ENCODE results near the gene PVALB. TPM values are rescaled to one million over a fixed set of nuclear protein-coding genes. Genes with fewer than 3 reads are reported as not detected.

PVALB gene
- polyA plus RNA-seq, 3 donors: 0.65 TPM; not detected in 2

DNA sequence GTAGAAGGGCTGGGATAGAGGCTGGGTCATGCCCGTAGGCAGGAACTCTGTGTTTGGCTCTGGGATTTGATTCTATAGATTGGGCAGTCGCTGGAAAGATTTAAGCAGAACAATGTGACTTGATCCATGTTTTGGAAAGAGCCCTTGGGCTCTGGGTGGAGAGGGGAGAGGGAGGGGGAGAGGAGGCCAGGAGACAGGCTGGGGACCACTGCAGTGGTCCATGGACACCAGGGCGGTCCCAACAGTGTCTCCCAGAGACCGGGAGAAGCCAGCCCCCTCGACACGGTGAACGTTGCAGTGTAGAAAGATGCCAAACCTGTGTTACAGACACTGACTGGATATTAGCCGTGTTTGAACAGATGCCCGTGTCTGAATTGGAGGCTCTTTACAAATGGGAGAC, 19.5 kb downstream of the PVALB start:
- 98% methylated on average over 7 of the region's 9 CpGs for WGBS (ENCODE audit: insufficient coverage)
- intact Hi-C loops (cut with micrococcal nuclease): no loop called here

DNA sequence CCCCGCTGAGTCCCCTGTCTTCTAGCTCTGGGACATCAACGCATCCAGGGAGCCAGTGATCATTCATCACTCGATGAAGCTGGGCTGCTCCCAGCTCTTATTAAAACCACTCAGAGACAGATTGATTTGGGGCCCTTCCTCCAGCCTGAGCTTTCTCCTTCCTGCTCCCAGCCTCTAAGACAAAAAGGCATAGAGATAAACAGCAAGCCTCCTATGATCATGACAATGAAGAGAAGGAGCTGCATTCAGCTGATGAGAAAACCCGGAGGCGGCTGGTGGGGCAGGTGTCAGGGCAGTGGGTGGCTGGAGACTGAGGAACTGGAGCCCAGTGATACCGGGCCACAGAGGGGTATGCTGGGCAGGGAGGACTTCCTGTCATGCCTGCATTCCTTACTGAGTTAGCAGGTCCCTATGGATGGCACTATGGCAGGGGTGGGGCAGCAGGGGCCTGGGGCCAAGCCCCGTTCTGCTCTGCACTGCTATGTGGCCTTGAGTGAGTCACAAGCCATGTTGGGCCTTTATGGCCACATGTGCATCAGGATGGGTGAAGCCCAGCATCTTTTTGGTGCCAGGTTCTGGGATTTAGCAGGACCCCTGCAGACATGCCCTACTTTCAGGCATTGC, 20.2 kb downstream of the PVALB start:
- WGBS (ENCODE audit: insufficient coverage): 90% methylated on average over 7 of the region's 7 CpGs
- Mint-ChIP-seq H3K27me3 (ENCODE audit: low read depth in 3 of 3) (peaks cover 10 to 16% (median 12%) of the 10 kb centered on the region in 3 donors), H3K27ac (no peak overlapping the region), H3K9me3 (no peaks in the 10 kb centered on the region), H3K4me3 (no peak overlapping the region), H3K4me1 (peaks cover 4% of the 10 kb centered on the region), H3K36me3 (no peaks in the 10 kb centered on the region)
- Histone ChIP-seq H3K4me1 (ENCODE audit: control insufficient read depth in 1 of 2, insufficient read depth in 2 of 2, low read length in 2 of 2) (peaks cover 0 to 3% of the 10 kb centered on the region in 2 donors), H3K27me3 (ENCODE audit: control insufficient read depth in 2 of 2, insufficient read depth in 2 of 2, low read length in 2 of 2) (no peaks in the 10 kb centered on the region), H3K9ac (ENCODE audit: insufficient read depth, low read length, poor library complexity, severe bottlenecking) (no peak overlapping the region), H3K27ac (ENCODE audit: low read depth in 1 of 2, low read length in 2 of 2) (no peak overlapping the region), H3K4me3 (replicated peaks in 1 of 3; ENCODE audit: low read depth in 2 of 3, low read length in 3 of 3) (no peak overlapping the region), H3K79me2 (ENCODE audit: insufficient read depth, low read length) (no peaks in the 10 kb centered on the region), H3K9me3 (replicated peaks in 1 of 2; ENCODE audit: control insufficient read depth in 1 of 2, insufficient read depth in 1 of 2, low read length in 2 of 2) (no peaks in the 10 kb centered on the region), H3K4me2 (replicated peaks; ENCODE audit: extremely low read depth, low read length, poor library complexity, severe bottlenecking) (no peak overlapping the region), H4K20me1 (ENCODE audit: insufficient read depth, low read length) (no peaks in the 10 kb centered on the region), H2AFZ (ENCODE audit: insufficient read depth, low read depth, low read length, poor library complexity, severe bottlenecking) (no peak overlapping the region), H3K36me3 (replicated peaks in 1 of 2; ENCODE audit: control insufficient read depth in 1 of 2, insufficient read depth in 2 of 2, low read length in 2 of 2) (no peaks in the 10 kb centered on the region)
- TF ChIP-seq, protein P1, sequence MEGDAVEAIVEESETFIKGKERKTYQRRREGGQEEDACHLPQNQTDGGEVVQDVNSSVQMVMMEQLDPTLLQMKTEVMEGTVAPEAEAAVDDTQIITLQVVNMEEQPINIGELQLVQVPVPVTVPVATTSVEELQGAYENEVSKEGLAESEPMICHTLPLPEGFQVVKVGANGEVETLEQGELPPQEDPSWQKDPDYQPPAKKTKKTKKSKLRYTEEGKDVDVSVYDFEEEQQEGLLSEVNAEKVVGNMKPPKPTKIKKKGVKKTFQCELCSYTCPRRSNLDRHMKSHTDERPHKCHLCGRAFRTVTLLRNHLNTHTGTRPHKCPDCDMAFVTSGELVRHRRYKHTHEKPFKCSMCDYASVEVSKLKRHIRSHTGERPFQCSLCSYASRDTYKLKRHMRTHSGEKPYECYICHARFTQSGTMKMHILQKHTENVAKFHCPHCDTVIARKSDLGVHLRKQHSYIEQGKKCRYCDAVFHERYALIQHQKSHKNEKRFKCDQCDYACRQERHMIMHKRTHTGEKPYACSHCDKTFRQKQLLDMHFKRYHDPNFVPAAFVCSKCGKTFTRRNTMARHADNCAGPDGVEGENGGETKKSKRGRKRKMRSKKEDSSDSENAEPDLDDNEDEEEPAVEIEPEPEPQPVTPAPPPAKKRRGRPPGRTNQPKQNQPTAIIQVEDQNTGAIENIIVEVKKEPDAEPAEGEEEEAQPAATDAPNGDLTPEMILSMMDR (IDR thresholded peaks at IDR 0.05): no peak
- intact Hi-C loops (cut with micrococcal nuclease): no loop called here
- no peak for DNase-seq

More for the DNA sequence above, 19.5 kb downstream of the PVALB start:
- Histone ChIP-seq H2AFZ (ENCODE audit: insufficient read depth, low read depth, low read length, poor library complexity, severe bottlenecking) (no peak overlapping the region), H3K79me2 (ENCODE audit: insufficient read depth, low read length) (no peaks in the 10 kb centered on the region), H3K9ac (ENCODE audit: insufficient read depth, low read length, poor library complexity, severe bottlenecking) (no peak overlapping the region), H3K36me3 (replicated peaks in 1 of 2; ENCODE audit: control insufficient read depth in 1 of 2, insufficient read depth in 2 of 2, low read length in 2 of 2) (no peaks in the 10 kb centered on the region), H3K4me2 (replicated peaks; ENCODE audit: extremely low read depth, low read length, poor library complexity, severe bottlenecking) (no peak overlapping the region), H3K27ac (ENCODE audit: low read depth in 1 of 2, low read length in 2 of 2) (no peak overlapping the region), H3K4me1 (ENCODE audit: control insufficient read depth in 1 of 2, insufficient read depth in 2 of 2, low read length in 2 of 2) (peaks cover 0 to 3% of the 10 kb centered on the region in 2 donors), H3K4me3 (replicated peaks in 1 of 3; ENCODE audit: low read depth in 2 of 3, low read length in 3 of 3) (no peak overlapping the region), H3K9me3 (replicated peaks in 1 of 2; ENCODE audit: control insufficient read depth in 1 of 2, insufficient read depth in 1 of 2, low read length in 2 of 2) (no peaks in the 10 kb centered on the region), H3K27me3 (ENCODE audit: control insufficient read depth in 2 of 2, insufficient read depth in 2 of 2, low read length in 2 of 2) (no peaks in the 10 kb centered on the region), H4K20me1 (ENCODE audit: insufficient read depth, low read length) (no peaks in the 10 kb centered on the region)
- H3K27ac Mint-ChIP-seq: no peak overlapping the region
- H3K9me3 Mint-ChIP-seq: no peaks in the 10 kb centered on the region
- H3K27me3 Mint-ChIP-seq (ENCODE audit: low read depth in 3 of 3): peaks cover 10 to 21% (median 12%) of the 10 kb centered on the region in 3 donors
- TF ChIP-seq, protein P1 (IDR thresholded peaks at IDR 0.05): no peak
- no peaks in the 10 kb centered on the region for H3K36me3 Mint-ChIP-seq
- H3K4me3 Mint-ChIP-seq: no peak overlapping the region
- no peak for DNase-seq
- peaks cover 4% of the 10 kb centered on the region for H3K4me1 Mint-ChIP-seq

Measured in CD14-positive monocyte (primary cell).